ENCODE measurements around the gene KHDC1L.

DNA sequence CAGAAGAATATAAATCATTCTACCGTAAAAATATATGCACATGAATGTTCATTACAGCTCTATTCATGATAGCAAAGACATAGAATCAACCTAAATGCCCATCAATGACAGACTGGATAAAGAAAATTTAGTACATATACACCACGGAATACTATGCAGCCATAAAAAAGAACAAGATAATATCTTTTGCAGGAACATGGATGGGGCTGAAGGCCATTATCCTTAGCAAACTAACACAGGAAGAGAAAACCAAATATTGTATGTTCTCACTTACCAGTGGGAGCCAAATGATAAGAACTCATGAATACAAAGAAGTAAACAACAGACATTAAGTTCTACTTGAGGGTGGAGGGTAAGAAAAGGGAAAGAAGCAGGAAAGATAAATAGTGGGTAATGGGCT lies 8.4 kb downstream of the KHDC1L start:
- no peak for TF ChIP-seq EZH2phosphoT487 (IDR thresholded peaks at IDR 0.05)
- TF ChIP-seq CTCF (IDR thresholded peaks at IDR 0.05), result no peak
- no peak for TF ChIP-seq EZH2 (IDR thresholded peaks at IDR 0.05)
